GM12878 (cell line): ENCODE measurements around the gene TBC1D5. TPM values are rescaled to one million over a fixed set of nuclear protein-coding genes. Genes with fewer than 3 reads are reported as not detected.

Experiments
- ATAC-seq: fragments of 200-7000 bp; cut with Tn5 transposase; 3 replicates; pipeline ENCODE4 v1.9.1; 2020; ENCODE audit warnings: mild to moderate bottlenecking, moderate library complexity
- BruUV-seq: library from RNA; stranded (reverse); fragments of 400-500 nt; replicated peaks from 2 replicates; lab custom pipeline; 2021; lab: Mats Ljungman, UMichigan
- CTCF ChIA-PET: fragments of 300-600 bp; sonication (Branson Sonifier 250); formaldehyde crosslinking; extraction: SDS; loops from one replicate; lab custom pipeline; 2021; ENCODE audit warnings: inconsistent platforms; lab: Yijun Ruan, JAX
- POLR2A ChIA-PET: fragments of 350-600 bp; formaldehyde crosslinking; extraction: SDS; loops from one replicate; lab custom pipeline; 2021; ENCODE audit warnings: inconsistent platforms; lab: Charles Lee
- RAD21 ChIA-PET: fragments of 300-600 bp; sonication (Branson Sonifier 250); formaldehyde crosslinking; loops from one replicate; lab custom pipeline; 2023; ENCODE audit warnings: antibody characterized with exemption; ENCODE audit not compliant: unreplicated experiment; lab: Charles Lee
- SMC1A ChIA-PET: fragments of 300-600 bp; sonication (Branson Sonifier 250); formaldehyde crosslinking; loops from one replicate; lab custom pipeline; 2023; ENCODE audit not compliant: unreplicated experiment, uncharacterized antibody; lab: Charles Lee
- DNase-seq: peaks from one replicate; pipeline ENCODE4 v3.0.0-alpha.2; 2011; ENCODE audit warnings: low read depth, low spot score
- FAIRE-seq: peaks from 3 replicates; lab custom pipeline; 2011; peaks lifted over from hg19 to GRCh38; lab: Jason Lieb, UNC
- H2AFZ ChIP-seq: 2 replicates; pipeline ENCODE4 v1.6.0; 2011; ENCODE audit warnings: low read depth, low read length, control low read depth; ENCODE audit not compliant: control insufficient read depth
- H3K27ac ChIP-seq: 2 replicates; pipeline ENCODE4 v1.5.1; 2011; ENCODE audit warnings: control low read depth; ENCODE audit not compliant: control insufficient read depth, insufficient read depth
- H3K27me3 ChIP-seq, 2 experiments: replicated peaks in 1 of 2; 2 replicates each; pipeline versions ENCODE4 v1.6.0 to v1.6.1; 2011; ENCODE audit warnings: low read length in 1 of 2; ENCODE audit not compliant: control insufficient read depth in 2 of 2, insufficient read depth in 2 of 2
- H3K36me3 ChIP-seq, 2 experiments: 2 replicates each; pipeline ENCODE4 v1.5.1; 2011; ENCODE audit warnings: low read length in 1 of 2; ENCODE audit not compliant: control insufficient read depth in 2 of 2, insufficient read depth in 2 of 2
- H3K4me1 ChIP-seq: 2 replicates; pipeline ENCODE4 v1.6.1; 2011; ENCODE audit warnings: mild to moderate bottlenecking, low read length, moderate library complexity, mixed read lengths; ENCODE audit not compliant: control insufficient read depth, insufficient read depth
- H3K4me2 ChIP-seq: 2 replicates; pipeline ENCODE4 v1.6.0; 2011; ENCODE audit warnings: control low read depth; ENCODE audit not compliant: control insufficient read depth, insufficient read depth
- H3K4me3 ChIP-seq: fragments of 200-600 bp; sonication (generic); 2 replicates; pipeline ENCODE4 v1.5.1; 2016
- H3K79me2 ChIP-seq: 2 replicates; pipeline ENCODE4 v1.6.0; 2011; ENCODE audit warnings: low read length; ENCODE audit not compliant: control insufficient read depth, insufficient read depth
- H3K9ac ChIP-seq: 2 replicates; pipeline ENCODE4 v1.8.0; 2011; ENCODE audit warnings: low read length, control low read depth, mixed read lengths; ENCODE audit not compliant: control insufficient read depth, insufficient read depth
- H3K9me3 ChIP-seq: replicated peaks from 3 replicates; pipeline ENCODE4 v1.5.1; 2011; ENCODE audit warnings: mild to moderate bottlenecking, low read length; ENCODE audit not compliant: control insufficient read depth, insufficient read depth
- H4K20me1 ChIP-seq: 2 replicates; pipeline ENCODE4 v1.6.0; 2011; ENCODE audit not compliant: control insufficient read depth, insufficient read depth
- BACH1 ChIP-seq: fragments of 450-650 bp; IDR thresholded peaks from 2 replicates; pipeline ENCODE4 v1.6.1; 2017; ENCODE audit warnings: mild to moderate bottlenecking, borderline replicate concordance
- CBX5 ChIP-seq: sonication (generic); IDR thresholded peaks from 2 replicates; pipeline ENCODE4 v1.6.1; 2016; ENCODE audit warnings: low read depth, moderate library complexity, mild to moderate bottlenecking, inconsistent platforms
- CHD4 ChIP-seq: fragments of 200-600 bp; sonication (generic); IDR thresholded peaks from 2 replicates; pipeline ENCODE4 v1.6.1; 2016; ENCODE audit warnings: mild to moderate bottlenecking
- MEF2B ChIP-seq: fragments of 450-650 bp; IDR thresholded peaks from 2 replicates; pipeline ENCODE4 v1.6.1; 2018; ENCODE audit warnings: mild to moderate bottlenecking, moderate library complexity; ENCODE audit not compliant: partially characterized antibody, poor library complexity, severe bottlenecking
- NBN ChIP-seq: fragments of 450-650 bp; IDR thresholded peaks from 2 replicates; pipeline ENCODE4 v1.6.1; 2016
- POLR2AphosphoS5 ChIP-seq: IDR thresholded peaks from 2 replicates; pipeline ENCODE4 v1.6.1; 2011; ENCODE audit warnings: mild to moderate bottlenecking, low read length, inconsistent platforms
- SMAD5 ChIP-seq: IDR thresholded peaks from 2 replicates; pipeline ENCODE4 v1.6.1; 2016; ENCODE audit warnings: antibody characterized with exemption, low read depth
- STAT3 ChIP-seq: IDR thresholded peaks from 2 replicates; pipeline ENCODE4 v1.6.1; 2011; ENCODE audit warnings: low read depth, low read length, improper control_type of control experiment
- SUPT20H ChIP-seq: IDR thresholded peaks from 2 replicates; pipeline ENCODE4 v1.6.1; 2011; ENCODE audit warnings: low read depth, mild to moderate bottlenecking, low read length, moderate library complexity, borderline replicate concordance; ENCODE audit not compliant: control insufficient read depth
- WGBS: methylation state at CpG from one replicate; pipeline ENCODE4 v1.1.6; 2016; ENCODE audit warnings: low lambda C conversion rate; ENCODE audit not compliant: insufficient replicate concordance, insufficient coverage; ENCODE audit errors: missing lambda C conversion rate; 5-methylcytosine and 5-hydroxymethylcytosine counted together
- in situ Hi-C: fragments of 300-500 bp; cut with MboI; formaldehyde crosslinking; loops from 9 replicates; pipeline ENCODE4 v1.14.3; 2018; ENCODE audit warnings: mixed read lengths
- intact Hi-C: fragments of 100-400 bp; cut with micrococcal nuclease; formaldehyde crosslinking; loops from one replicate; pipeline ENCODE4 v1.14.2; 2022; ENCODE audit not compliant: unreplicated experiment
- polyA plus RNA-seq, 11 experiments: library from polyadenylated mRNA; depleted of rRNA in 4 of 11; unstranded in 6 of 11; stranded (reverse) in 5 of 11; fragments of >200 nt; fragmentation: Nextera tagmentation in 4 of 11; fragmentation: Illumina TruSeq in 1 of 11; extraction: Ambion mirVana in 4 of 11; extraction: Trizol in 1 of 11; gene quantifications; 1 replicate in 1 of 11; 2 replicates in 10 of 11; pipeline versions ENCODE4 v1.2.1 to v1.2.3, GENCODE V29; 2011 to 2016; ENCODE audit warnings: inconsistent platforms in 2 of 11, missing spikeins in 2 of 11, low read depth in 1 of 11
- total RNA-seq, 4 experiments: library from RNA; depleted of rRNA in 3 of 4; stranded (reverse); fragments of >200 nt in 3 of 4; fragmentation: Illumina TruSeq in 1 of 4; extraction: Trizol in 1 of 4; gene quantifications; 2 replicates each; pipeline versions ENCODE4 v1.2.1 to v1.2.3, GENCODE V29; 2013 to 2021
- TF ChIP-seq, protein P1 (sequence below): IDR thresholded peaks from 2 replicates; pipeline ENCODE4 v1.6.1; 2012; ENCODE audit warnings: improper control_type of control experiment, low read depth, low read length; ENCODE audit not compliant: insufficient replicate concordance
- TF ChIP-seq, protein P2 (sequence below): IDR thresholded peaks from 2 replicates; pipeline ENCODE4 v1.6.1; 2012; ENCODE audit warnings: low read depth, low read length, improper control_type of control experiment
- TF ChIP-seq, protein P3 (sequence below): fragments of 150-350 bp; IDR thresholded peaks from 2 replicates; pipeline ENCODE4 v1.6.1; 2016; ENCODE audit warnings: low read depth, low read length

TBC1D5 gene
- total and polyA plus RNA-seq, 10 of the 15 experiments (the other 5 are each of a cell fraction or from before 2014, with no cell fraction given): 5.5 to 61.0 (median 43.8) TPM

DNA sequence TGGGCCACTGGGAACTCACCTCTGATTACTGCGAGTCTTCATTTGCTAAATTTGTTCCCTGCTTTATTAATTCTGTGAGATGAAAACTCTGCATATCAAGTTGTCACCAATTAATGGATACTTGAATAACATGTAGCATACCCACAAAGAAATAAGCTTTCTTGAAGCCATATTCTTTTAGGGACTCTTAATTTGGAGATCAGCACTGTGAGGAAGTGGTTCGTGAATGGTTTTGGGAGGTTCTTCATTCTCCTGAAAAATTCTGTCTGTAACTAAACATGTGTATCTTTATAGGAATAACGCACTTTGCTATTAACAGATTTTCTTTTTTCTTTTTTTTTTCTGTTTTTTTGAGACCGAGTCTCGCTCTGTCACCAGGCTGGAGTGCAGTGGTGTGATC, 19.1 kb upstream of the TBC1D5 start:
- H3K4me2 ChIP-seq: no peak overlapping the region
- no peaks in the 10 kb centered on the region for H3K9me3 ChIP-seq
- ATAC-seq: no peak
- intact Hi-C loops: no loop called here
- ChIA-PET POLR2A (no interaction called here), RAD21 (no interaction called here), CTCF (no interaction called here)
- no peak overlapping the region for H2AFZ ChIP-seq
- BruUV-seq: no TSS peak
- no peak overlapping the region for H3K4me3 ChIP-seq
- H3K27ac ChIP-seq: no peak overlapping the region
- in situ Hi-C loops: no loop called here
- no peak for TF ChIP-seq BACH1
- TF ChIP-seq CHD4: no peak
- TF ChIP-seq, protein P1, sequence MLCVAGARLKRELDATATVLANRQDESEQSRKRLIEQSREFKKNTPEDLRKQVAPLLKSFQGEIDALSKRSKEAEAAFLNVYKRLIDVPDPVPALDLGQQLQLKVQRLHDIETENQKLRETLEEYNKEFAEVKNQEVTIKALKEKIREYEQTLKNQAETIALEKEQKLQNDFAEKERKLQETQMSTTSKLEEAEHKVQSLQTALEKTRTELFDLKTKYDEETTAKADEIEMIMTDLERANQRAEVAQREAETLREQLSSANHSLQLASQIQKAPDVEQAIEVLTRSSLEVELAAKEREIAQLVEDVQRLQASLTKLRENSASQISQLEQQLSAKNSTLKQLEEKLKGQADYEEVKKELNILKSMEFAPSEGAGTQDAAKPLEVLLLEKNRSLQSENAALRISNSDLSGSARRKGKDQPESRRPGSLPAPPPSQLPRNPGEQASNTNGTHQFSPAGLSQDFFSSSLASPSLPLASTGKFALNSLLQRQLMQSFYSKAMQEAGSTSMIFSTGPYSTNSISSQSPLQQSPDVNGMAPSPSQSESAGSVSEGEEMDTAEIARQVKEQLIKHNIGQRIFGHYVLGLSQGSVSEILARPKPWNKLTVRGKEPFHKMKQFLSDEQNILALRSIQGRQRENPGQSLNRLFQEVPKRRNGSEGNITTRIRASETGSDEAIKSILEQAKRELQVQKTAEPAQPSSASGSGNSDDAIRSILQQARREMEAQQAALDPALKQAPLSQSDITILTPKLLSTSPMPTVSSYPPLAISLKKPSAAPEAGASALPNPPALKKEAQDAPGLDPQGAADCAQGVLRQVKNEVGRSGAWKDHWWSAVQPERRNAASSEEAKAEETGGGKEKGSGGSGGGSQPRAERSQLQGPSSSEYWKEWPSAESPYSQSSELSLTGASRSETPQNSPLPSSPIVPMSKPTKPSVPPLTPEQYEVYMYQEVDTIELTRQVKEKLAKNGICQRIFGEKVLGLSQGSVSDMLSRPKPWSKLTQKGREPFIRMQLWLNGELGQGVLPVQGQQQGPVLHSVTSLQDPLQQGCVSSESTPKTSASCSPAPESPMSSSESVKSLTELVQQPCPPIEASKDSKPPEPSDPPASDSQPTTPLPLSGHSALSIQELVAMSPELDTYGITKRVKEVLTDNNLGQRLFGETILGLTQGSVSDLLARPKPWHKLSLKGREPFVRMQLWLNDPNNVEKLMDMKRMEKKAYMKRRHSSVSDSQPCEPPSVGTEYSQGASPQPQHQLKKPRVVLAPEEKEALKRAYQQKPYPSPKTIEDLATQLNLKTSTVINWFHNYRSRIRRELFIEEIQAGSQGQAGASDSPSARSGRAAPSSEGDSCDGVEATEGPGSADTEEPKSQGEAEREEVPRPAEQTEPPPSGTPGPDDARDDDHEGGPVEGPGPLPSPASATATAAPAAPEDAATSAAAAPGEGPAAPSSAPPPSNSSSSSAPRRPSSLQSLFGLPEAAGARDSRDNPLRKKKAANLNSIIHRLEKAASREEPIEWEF: no peak
- TF ChIP-seq, protein P2, sequence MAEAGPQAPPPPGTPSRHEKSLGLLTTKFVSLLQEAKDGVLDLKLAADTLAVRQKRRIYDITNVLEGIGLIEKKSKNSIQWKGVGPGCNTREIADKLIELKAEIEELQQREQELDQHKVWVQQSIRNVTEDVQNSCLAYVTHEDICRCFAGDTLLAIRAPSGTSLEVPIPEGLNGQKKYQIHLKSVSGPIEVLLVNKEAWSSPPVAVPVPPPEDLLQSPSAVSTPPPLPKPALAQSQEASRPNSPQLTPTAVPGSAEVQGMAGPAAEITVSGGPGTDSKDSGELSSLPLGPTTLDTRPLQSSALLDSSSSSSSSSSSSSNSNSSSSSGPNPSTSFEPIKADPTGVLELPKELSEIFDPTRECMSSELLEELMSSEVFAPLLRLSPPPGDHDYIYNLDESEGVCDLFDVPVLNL: no peak
- no peak for TF ChIP-seq MEF2B
- TF ChIP-seq NBN: no peak
- no peak for TF ChIP-seq POLR2AphosphoS5
- TF ChIP-seq SMAD5: no peak
- no peak for TF ChIP-seq CBX5
- TF ChIP-seq, protein P3, sequence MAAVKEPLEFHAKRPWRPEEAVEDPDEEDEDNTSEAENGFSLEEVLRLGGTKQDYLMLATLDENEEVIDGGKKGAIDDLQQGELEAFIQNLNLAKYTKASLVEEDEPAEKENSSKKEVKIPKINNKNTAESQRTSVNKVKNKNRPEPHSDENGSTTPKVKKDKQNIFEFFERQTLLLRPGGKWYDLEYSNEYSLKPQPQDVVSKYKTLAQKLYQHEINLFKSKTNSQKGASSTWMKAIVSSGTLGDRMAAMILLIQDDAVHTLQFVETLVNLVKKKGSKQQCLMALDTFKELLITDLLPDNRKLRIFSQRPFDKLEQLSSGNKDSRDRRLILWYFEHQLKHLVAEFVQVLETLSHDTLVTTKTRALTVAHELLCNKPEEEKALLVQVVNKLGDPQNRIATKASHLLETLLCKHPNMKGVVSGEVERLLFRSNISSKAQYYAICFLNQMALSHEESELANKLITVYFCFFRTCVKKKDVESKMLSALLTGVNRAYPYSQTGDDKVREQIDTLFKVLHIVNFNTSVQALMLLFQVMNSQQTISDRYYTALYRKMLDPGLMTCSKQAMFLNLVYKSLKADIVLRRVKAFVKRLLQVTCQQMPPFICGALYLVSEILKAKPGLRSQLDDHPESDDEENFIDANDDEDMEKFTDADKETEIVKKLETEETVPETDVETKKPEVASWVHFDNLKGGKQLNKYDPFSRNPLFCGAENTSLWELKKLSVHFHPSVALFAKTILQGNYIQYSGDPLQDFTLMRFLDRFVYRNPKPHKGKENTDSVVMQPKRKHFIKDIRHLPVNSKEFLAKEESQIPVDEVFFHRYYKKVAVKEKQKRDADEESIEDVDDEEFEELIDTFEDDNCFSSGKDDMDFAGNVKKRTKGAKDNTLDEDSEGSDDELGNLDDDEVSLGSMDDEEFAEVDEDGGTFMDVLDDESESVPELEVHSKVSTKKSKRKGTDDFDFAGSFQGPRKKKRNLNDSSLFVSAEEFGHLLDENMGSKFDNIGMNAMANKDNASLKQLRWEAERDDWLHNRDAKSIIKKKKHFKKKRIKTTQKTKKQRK: no peak
- TF ChIP-seq STAT3: no peak
- no peak for TF ChIP-seq SUPT20H
- TF ChIP-seq, all 136 proteins: peak for 0
- no peaks in the 10 kb centered on the region for H3K36me3 ChIP-seq
- no peaks in the 10 kb centered on the region for H4K20me1 ChIP-seq
- WGBS: 73% methylated on average over 4 of the region's 5 CpGs
- FAIRE-seq: no peak
- DNase-seq: no peak
- H3K9ac ChIP-seq: no peak overlapping the region
- no peaks in the 10 kb centered on the region for H3K4me1 ChIP-seq
- SMC1A ChIA-PET: interaction anchor here (0.7 to 1.9 kb wide), 2 partner anchors 14 to 834 kb away, joined by 3 to 5 read pairs; no protein-coding TSS in a partner anchor
- H3K79me2 ChIP-seq: no peaks in the 10 kb centered on the region
- H3K27me3 ChIP-seq: no peaks in the 10 kb centered on the region
